T follicular helper cell (primary cell): ENCODE data around the gene CARS2.
"Not testable (repeated sequence)": the region's sequence is repeated elsewhere in the genome, so short reads cannot be mapped to it uniquely, and the experiment has no call there.

ENCODE experiments used
- DNase-seq: peaks from one replicate; pipeline ENCODE4 v3.0.0-alpha.2; 2020; ENCODE audit warnings: low read depth
- total RNA-seq, 2 experiments: gene quantifications; one replicate each; lab custom pipeline; 2026; lab: John Stamatoyannopoulos, UW

CARS2 gene, protein sequence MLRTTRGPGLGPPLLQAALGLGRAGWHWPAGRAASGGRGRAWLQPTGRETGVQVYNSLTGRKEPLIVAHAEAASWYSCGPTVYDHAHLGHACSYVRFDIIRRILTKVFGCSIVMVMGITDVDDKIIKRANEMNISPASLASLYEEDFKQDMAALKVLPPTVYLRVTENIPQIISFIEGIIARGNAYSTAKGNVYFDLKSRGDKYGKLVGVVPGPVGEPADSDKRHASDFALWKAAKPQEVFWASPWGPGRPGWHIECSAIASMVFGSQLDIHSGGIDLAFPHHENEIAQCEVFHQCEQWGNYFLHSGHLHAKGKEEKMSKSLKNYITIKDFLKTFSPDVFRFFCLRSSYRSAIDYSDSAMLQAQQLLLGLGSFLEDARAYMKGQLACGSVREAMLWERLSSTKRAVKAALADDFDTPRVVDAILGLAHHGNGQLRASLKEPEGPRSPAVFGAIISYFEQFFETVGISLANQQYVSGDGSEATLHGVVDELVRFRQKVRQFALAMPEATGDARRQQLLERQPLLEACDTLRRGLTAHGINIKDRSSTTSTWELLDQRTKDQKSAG
- total RNA-seq: 61.1 to 62.8 reads per million in 2 experiments

DNA sequence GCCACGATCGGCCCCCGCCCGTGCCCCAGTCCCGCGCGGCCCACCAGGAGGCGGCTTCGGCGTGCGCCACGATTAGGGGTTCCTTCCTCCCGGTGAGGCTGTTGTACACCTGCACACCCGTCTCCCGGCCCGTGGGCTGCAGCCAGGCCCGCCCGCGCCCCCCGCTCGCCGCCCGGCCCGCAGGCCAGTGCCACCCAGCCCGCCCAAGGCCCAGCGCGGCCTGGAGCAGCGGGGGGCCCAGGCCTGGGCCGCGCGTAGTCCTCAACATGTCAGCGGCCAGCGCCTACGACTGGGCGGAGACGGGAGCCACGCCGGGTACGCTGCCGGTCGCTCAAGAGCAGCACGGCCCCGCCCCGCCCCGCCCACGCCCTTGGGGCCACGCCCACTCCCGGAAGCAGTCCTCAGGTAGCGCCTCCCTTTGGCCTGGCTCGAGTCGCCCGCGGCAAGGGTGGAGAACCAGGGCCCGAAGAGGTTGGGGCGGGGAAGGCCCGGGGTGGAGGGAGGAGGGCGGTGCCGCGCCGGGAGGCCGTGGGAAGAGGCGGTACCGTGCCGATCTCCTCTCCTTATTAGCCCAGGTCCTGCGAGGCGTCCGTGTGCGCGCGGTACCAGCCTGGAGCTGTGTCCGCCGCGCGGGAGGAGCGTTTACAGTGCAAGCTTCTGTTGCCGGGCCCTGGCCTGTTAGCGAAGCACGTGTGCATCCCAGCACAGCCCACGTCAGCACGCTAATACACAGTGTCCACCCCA, at the start of gene CARS2:
Gene CARS2 (minus strand): TSS at position 291 of the 744 bp plus-strand sequence. CDS start 23 bp downstream, at position 268.
- peak; percentile 88 for DNase-seq

DNA sequence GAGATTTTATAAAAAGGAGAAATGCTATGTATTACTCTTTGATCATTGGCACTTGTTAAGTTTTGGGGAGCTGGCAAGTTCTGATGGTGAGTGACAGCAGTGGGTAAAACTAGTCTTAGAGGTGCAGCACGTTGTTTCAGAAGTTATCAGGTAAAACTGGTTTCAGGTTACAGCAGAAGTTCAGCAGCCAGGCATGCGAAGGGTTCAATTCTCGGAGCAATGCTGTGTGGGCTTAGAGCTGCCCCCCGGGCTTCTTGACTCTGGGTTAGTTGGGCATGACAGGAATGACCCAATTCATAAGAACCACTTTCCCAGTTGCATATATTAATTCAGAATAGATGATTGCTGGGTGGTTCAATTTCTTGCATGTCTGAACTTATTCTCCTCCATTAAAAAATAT, 42.4 kb upstream of the CARS2 start:
- DNase-seq: no peak

DNA sequence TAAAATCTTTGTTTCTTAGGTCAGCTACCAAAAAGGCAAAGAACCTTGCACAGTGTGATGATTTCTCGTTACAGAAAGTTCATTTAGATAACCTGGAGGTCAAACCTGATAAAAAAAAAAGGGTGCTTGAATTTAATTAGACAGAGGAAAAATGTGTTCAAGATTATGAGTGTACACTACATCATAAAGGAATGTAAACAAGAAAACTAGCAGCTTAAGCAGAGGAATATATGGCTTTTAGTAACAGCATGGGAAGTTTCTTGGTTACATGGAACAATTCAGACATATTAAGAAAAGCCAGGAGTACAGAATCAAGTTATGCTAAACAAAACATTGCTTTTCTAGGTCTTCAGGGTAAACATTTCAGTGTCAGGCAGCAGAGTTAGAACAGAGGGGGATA, 40.5 kb upstream of the CARS2 start:
- no peak for DNase-seq

DNA sequence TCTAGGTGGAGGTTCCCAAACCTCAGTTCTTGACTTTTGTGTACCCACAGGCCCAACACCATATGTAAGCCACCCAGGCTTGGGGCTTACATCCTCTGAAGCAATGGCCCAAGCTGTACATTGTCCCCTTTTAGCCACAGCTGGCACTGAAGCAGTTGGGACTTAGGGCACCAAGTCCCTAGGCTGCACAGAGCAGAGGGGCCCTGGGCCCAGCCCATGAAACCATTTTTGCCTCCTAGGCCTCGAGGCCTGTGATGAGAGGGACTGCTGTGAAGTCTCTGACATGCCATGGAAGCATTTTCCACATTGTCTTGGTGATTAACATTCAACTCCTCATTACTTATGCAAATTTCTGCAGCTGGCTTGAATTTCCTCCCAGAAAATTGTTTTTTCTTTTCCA, 37.8 kb upstream of the CARS2 start:
- DNase-seq: no peak

DNA sequence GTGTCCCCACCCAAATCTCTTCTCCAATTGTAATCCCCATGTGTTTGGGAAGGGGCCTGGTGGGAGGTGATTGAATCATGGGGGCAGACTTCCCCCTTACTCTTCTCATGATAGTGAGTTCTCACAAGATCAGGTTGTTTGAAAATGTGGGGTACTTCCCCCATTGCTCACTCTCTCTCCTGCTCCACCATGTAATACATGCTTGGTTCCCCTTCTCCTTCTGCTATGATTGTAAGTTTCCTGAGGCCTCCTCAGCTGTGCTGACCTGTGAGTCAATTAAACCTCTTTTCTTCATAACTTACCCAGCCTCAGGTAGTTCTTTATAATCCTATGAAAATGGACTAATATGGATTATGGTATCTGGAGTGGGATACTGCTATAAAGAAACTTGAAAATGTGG, 31.6 kb upstream of the CARS2 start:
- no peak for DNase-seq

DNA sequence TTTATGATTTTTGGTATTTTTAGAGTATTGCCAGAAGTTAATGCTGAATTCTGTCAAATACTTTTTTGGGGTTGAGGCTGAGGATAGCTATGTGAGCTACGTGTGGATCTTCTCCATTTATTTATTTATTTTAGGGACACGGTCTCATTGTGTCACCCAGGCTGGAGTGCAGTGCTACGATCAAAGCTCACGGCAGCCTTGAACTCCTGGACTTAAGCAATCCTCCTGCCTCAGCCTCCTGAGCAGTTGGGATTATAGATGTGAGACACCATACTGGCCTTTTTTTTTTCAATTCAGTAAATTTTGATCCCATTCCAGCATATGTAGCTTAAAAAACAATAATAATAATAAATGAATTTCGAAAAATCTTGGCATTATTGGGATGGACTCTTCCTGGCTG, 28.6 kb upstream of the CARS2 start:
- no peak for DNase-seq

DNA sequence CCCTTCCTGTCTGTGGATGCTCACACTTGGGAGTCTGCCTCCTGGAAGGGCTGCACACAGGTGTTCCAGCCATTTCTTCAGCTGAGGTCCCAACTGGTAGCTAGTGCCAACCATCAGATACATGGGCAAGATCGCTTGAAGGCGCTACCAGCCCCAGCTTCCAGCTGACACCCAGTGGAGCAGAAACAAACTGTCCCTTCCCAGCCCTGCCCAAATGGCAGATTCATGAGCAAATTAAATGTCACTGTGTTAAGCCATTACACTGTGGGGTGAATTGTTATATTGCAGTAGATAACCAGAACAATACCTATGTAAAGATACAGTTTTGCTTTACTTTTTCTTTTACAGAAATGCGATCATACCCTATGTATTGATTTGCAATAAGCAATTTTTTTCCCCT, 25.2 kb upstream of the CARS2 start:
- no peak for DNase-seq

DNA sequence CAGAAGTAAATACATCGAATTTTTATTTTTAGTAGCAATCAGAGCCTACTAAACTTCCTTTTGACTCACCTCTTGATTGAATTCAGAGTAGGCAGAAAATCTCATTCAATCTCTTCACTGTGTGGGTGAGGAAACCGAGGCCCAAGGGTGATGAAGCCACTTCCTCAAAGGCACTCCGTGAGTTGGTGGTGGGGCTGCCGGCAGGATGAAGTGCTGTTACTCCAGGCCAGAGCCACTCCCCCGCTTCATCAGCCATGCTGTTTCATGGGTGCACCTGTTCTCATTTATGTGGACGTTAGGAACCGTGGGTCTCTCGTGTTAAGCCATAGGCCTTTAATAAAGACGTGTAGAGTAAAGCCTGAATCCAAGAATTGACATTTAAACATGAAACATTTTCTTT, 20.8 kb upstream of the CARS2 start:
- no peak for DNase-seq

DNA sequence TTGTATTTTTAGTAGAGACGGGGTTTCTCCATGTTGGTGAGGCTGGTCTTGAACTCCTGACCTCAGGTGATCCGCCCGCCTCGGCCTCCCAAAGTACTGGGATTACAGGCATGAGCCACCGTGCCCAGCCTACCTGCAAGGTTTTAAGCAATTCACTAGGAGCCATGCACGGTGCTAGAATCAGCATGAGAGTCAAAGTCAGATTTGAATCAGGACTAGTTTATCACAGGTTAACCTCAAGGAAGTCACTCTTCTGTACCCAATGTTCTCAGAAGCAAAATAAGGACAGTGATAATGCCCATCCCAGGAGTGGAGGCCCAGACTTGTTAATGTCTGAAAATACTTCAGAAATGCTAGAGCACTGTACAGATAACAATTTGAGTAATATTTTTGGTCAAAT, 20.2 kb upstream of the CARS2 start:
- not testable (repeated sequence) for DNase-seq

DNA sequence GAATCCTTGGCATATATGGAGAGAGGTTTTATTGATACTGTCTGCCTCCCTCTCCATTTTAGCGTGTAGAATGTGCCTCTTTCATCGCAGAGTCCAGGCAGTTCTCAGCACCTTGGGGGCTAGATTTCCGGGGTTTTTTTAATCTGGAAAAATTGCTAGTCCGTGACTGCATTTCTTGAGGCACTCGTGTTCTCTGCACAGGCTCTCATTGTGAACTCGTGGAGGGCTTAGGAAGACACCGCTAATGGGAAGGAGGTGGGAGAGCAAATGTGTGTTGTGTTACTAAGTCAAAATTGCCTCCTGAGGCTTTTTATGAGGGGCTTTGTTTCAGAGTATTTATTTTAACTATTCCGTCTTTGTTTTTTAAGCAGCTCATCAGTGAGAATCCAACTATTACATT, 17.7 kb upstream of the CARS2 start:
- no peak for DNase-seq

DNA sequence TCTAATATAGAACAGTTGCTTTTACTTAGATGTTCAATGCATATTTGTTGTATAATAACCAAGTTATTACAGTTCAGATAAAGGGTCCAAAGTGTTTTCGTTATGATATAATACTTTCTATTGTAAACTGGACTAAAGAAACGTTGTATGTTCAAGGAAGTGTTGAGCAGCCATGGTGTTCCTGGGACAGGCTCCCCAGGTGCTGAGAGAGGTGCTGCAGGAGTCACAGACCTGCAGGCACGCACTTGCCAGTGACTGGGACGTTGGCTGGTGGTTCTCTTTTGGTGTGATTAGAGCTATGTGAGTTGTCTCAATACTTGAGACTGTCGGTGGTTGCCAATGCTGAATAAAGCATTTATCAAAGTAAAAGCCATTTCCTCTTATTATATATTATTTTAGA, 17.1 kb upstream of the CARS2 start:
- DNase-seq: no peak

DNA sequence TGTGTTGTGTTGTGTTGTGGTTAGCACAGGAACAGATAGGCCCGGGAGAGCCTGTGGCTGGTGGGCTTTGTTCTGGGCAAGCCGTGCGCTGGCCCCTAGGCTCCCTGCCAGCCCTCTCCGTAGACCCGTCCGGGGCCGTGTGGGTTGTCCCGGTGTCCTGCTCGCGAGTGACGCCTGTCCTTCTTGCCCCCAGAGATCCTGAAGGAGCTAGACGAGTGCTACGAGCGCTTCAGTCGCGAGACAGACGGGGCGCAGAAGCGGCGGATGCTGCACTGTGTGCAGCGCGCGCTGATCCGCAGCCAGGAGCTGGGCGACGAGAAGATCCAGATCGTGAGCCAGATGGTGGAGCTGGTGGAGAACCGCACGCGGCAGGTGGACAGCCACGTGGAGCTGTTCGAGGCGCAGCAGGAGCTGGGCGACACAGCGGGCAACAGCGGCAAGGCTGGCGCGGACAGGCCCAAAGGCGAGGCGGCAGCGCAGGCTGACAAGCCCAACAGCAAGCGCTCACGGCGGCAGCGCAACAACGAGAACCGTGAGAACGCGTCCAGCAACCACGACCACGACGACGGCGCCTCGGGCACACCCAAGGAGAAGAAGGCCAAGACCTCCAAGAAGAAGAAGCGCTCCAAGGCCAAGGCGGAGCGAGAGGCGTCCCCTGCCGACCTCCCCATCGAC, 13.3 kb upstream of the CARS2 start:
- DNase-seq: no peak

DNA sequence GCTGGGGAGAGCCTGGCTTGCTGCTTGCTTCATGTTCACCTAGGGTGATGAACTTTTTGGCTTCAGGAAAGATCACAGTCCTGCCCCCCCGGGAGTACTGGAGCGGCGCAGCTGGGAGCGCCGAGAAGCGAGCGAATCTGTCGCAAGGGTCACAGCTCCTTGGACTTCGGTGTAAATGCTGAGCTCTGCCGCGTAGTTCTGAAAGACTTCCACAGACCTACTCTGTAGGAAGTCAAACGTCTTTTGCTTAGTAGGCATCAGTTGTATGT, 10.3 kb upstream of the CARS2 start:
- no peak for DNase-seq

DNA sequence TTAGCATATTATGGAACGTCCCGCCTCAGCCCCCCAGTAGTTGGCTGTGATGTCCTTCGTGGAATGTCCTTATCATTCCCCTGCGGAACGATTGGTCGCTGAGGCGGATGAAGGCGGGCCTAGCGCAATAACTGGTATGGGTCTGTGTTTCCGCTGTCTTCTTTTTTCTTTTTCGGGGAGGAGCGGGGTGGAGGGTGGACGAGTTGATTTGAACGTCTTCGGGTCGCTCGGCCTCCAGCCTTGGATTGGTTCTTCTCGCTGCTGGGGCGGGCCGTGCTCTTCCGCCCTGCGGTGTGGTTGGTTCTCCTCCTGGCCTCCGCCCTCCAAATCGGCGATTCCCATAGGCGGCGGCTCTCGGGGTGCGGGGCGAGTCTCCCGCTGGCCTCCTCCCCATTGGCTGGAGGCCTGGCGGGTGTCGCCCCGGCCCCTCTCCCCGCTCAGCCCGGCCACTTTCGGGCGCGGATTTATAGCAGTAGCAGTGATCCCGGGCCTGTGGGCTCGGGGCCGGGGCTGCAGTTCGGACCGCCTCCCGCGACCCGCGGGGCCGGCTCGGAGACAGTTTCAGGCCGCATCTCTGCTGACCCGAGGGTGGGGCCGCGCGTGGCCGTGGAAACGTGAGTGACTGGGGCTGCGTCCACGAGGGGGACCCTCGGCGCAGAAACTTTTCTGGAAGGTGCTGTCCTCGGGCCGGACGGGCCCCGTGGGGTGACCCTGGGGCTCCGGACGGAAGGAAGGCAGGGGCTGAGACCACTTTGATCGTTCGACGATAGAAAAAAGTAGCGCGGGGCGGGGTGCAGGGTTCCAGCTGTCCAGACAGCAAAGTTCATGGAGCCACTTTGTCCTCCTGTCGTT, 9.7 kb upstream of the CARS2 start:
- DNase-seq: peak; percentile 94

DNA sequence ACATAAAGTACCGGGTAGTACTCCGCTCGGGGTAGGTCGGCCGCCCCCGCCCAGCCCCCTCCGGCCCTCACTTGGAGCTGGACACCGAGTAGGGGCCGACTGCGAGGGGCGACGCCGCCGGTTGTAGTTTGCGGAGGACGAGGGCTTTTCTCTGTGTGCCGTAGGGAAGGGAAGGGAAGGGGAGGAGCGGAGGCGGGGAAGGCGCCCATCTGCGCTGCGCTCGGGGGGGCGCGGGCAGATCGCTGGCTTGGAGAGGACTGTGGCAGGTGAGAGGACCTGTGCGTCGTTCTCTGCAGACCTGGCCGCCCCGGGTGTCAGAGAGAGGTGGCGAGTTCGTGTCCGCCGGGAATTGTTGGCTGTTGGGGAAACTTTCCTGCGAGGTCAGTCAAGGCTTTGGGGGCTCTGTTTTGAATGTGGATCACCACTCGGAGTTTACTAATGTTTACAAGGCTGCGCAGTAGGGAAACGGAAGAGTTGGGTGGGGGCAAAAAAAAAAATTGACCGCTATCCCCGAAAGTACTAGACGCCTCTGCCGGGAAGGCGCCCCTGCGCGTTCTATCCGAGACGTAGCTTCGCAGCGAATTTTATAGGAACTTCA, 9.0 kb upstream of the CARS2 start:
- DNase-seq: peak; percentile 33

DNA sequence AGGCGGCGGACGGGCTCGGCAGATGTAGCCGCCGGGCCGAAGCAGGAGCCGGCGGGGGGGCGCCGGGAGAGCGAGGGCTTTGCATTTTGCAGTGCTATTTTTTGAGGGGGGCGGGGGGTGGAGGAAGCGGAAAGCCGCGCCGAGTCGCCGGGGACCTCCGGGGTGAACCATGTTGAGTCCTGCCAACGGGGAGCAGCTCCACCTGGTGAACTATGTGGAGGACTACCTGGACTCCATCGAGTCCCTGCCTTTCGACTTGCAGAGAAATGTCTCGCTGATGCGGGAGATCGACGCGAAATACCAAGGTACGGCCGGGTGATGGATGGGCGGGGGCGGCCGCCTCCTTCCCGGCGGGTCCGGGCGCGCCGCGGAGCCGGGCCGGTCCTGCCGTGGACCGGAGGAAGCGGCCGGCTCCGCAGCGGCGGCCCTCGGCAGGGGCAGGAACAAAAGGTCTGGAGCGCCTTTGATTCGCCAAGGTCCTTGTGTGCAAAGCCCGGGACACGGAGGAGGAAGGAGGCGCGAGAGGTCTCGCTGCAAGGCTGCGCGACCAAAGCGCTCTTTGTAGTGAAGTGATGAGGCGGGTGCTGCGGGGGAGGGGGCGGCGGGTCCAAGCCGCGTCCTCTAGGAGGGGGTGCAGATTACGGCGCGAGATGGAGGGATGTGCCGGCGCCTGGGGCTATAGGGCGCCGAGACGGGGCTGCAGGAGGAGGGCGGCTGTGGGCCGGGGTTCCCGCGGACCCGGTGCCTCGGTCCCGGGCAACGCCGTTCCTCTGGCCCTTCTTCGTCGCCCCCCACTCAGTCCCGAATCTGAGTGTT, 8.3 kb upstream of the CARS2 start:
- peak; percentile 72 for DNase-seq

DNA sequence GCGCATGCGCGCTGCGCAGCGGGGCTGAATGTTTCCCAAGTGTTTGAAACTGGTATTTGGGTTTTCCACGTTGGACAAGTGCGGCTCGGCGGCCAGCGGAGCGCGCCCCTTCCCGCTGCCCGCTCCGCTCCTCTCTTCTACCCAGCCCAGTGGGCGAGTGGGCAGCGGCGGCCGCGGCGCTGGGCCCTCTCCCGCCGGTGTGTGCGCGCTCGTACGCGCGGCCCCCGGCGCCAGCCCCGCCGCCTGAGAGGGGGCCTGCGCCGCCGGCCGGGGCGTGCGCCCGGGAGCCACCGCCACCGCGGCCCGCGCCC, 7.7 kb upstream of the CARS2 start, which contains the start of gene ING1:
Gene ING1 (plus strand): TSS at position 59 of the 311 bp plus-strand sequence. CDS start 450 bp downstream, outside the sequence.
- DNase-seq: no peak

DNA sequence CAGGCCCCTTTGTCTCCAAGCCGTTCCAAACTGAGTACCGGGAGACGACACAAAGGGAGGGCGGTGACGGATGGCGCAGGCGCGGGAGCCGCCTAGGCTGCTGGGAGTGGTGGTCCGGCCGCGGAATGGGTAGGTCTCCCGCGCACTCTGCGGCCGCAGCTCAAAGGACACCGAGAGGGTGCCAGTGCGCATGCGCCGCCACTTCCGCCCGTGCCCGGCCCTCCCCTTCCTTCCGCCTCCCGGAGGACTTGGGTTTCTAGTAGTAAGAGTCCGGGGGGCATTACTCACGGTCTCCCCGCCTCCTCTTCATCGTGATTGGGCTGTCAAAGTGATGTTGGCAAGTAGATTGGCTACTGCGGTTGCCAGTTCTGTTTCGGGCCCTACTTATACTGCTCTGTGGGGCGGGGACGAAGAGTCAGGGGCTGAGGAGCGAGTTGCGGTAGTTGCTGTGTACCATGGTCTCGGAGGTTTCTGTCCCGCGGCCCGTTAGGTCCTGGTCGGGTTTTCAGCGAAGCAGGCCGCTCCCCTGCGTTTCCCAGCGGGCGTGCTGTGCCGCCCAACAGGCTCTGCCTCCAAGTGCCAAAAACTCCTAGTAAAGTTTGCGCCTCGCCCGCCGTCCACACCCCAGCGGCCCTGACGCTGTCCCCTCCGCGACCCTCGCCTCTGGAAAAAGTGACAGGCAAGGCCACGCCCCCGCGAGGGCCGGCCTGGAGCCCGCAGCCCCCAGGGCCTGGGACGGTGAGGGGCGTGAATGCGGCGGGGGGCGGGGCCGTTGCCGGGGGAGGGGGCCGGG, 7.1 kb upstream of the CARS2 start:
- peak; percentile 97 for DNase-seq

DNA sequence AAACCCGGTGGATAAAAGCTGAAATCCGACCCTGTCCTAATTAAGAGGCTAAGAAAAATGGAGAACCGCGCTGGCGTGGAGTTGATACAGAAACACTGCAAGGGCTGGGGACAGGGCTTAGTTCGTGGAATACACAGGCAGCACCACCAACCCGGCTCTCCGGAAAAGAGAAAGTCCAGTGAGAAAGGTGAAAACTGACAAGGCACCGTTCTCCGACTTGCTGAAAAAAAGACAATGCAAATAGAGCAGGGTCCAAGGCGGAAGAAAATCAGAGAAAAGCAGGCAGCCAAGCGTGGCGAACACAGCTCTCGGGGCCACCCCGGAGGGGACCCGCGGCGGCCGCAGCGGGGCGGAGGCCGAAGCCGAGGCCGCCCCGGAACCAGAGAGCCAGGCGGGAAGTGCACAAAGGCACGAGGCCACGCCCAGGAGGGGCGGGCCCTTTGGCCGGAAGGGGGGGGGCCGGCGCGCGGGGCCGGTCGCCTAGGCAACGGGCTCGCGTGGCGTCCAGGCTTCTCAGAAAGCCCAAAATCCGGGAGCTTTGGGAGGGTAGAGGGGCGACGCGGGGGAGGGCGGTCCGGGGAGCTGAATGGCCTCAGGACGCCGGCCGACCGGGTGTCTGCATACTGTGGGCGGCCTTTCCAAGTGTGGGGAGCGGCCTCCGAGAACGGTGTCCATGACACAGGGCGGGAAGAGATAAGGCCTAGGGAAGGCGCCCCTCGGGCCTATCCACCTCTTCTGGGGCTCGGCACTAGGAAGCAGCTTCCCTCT, 6.3 kb upstream of the CARS2 start:
- peak; percentile 84 for DNase-seq
